Measurements from ENCODE around the gene EFHD2. TPM values are rescaled to one million over a fixed set of nuclear protein-coding genes. Genes with fewer than 3 reads are reported as not detected.

EFHD2 gene
- total RNA-seq, 2 donors from 2014 or later, result 36.0 to 71.3 TPM

- Histone ChIP-seq H3K36me3 (no peaks in the 10 kb centered on the region), H3K9me3 (no peaks in the 10 kb centered on the region), H3K4me1 (ENCODE audit: control insufficient read depth in 1 of 2, low read depth in 2 of 2) (peaks cover 14 to 56% of the 10 kb centered on the region in 2 donors), H3K27ac (peak overlapping the region in 1 of 2 donors; percentile 33), H3K27me3 (replicated peaks; ENCODE audit: insufficient read depth) (no peaks in the 10 kb centered on the region), H3K4me3 (peak overlapping the region; percentile 89)
- no peak for DNase-seq (ENCODE audit: low spot score)
- no peak for ATAC-seq (ENCODE audit: insufficient number of reproducible peaks, low FRiP score, low read depth)
- no peak for TF ChIP-seq CTCF (IDR thresholded peaks at IDR 0.05)
These were observed 665 bp downstream of the EFHD2 start for GRCh38 chr1:15410223-15410883.

GRCh38 chr1:15410884-15411245 is 1.2 kb downstream of the EFHD2 start:
- Histone ChIP-seq H3K4me3 (peak overlapping the region; percentile 89), H3K36me3 (no peaks in the 10 kb centered on the region), H3K4me1 (ENCODE audit: control insufficient read depth in 1 of 2, low read depth in 2 of 2) (peaks cover 14 to 56% of the 10 kb centered on the region in 2 donors), H3K27me3 (replicated peaks; ENCODE audit: insufficient read depth) (no peaks in the 10 kb centered on the region), H3K27ac (no peak overlapping the region), H3K9me3 (no peaks in the 10 kb centered on the region)
- TF ChIP-seq CTCF (IDR thresholded peaks at IDR 0.05), result no peak
- DNase-seq (ENCODE audit: low spot score) (no peak), ATAC-seq (ENCODE audit: insufficient number of reproducible peaks, low FRiP score, low read depth) (no peak)

- H3K4me1 ChIP-seq (ENCODE audit: control insufficient read depth in 1 of 2, low read depth in 2 of 2), result peaks cover 16 to 55% of the 10 kb centered on the region in 2 donors
- TF ChIP-seq CTCF (IDR thresholded peaks at IDR 0.05), result no peak
- no peak overlapping the region for H3K27ac ChIP-seq
- no peak for DNase-seq (ENCODE audit: low spot score)
- H3K27me3 ChIP-seq (replicated peaks; ENCODE audit: insufficient read depth), result no peaks in the 10 kb centered on the region
- peak overlapping the region; percentile 89 for H3K4me3 ChIP-seq
- H3K36me3 ChIP-seq, result no peaks in the 10 kb centered on the region
- H3K9me3 ChIP-seq, result no peaks in the 10 kb centered on the region
- ATAC-seq (ENCODE audit: insufficient number of reproducible peaks, low FRiP score, low read depth), result no peak
These were observed 2.0 kb downstream of the EFHD2 start for GRCh38 chr1:15411593-15412137.

- H3K4me1 ChIP-seq (ENCODE audit: control insufficient read depth in 1 of 2, low read depth in 2 of 2), result peaks cover 12 to 49% of the 10 kb centered on the region in 2 donors
These were observed 2.6 kb downstream of the EFHD2 start for GRCh38 chr1:15412175-15412800.

More at GRCh38 chr1:15412175-15412800, 2.6 kb downstream of the EFHD2 start:
- ATAC-seq (ENCODE audit: insufficient number of reproducible peaks, low FRiP score, low read depth) (no peak), DNase-seq (ENCODE audit: low spot score) (no peak)
- Histone ChIP-seq H3K27ac (no peak overlapping the region), H3K4me3 (peak overlapping the region; percentile 89), H3K27me3 (replicated peaks; ENCODE audit: insufficient read depth) (no peaks in the 10 kb centered on the region), H3K9me3 (no peaks in the 10 kb centered on the region), H3K36me3 (no peaks in the 10 kb centered on the region)
- no peak for TF ChIP-seq CTCF (IDR thresholded peaks at IDR 0.05)
